HPDE6-E6E7 (cell line): ENCODE results near the gene EEF2.
A peak's percentile ranks its signal among the peaks of the same experiment; 100 is the strongest.

ENCODE experiments used
- DNase-seq: peaks from one replicate; pipeline ENCODE4 v3.0.0; 2011; ENCODE audit warnings: missing footprints; ENCODE audit errors: extremely low spot score

Gene EEF2

DNA sequence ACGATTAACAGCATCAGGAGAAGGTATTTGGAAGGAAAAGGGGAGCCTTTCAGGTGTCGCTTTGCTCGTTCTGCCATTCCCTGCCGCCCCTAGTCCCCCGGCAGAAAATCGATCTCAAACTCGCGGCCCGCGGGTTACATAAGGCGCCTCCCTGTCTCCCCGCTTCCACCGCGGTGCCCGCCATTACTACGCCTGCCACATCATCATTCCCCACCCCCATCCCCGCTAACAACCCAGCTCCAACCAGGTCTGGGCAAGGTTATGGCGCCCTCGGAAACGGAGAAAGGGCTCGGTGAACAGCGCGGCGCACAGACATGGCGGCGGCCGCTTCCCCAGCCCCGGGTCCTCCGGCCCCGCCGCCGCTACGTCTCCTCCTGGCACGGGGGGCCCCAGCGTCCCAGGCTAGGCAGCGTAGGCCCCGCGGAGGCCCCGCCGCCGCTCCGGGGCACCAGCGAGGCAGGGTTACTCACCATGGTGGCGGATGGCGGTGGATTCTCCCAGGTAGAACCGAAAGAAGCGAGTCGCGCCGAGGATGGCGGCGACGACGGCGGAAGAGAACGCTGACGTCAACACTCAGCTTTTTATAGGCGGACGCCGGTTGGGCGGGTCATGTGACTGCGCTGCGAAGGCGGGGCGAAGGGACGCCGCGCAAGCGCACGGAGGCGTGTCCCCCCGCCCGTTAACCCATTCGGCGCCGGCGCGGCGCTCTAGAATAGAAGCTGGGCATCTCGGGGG, at the start of gene EEF2:
TSS of gene EEF2 (minus strand) at position 556 of the 735 bp plus-strand sequence. CDS start at position 473, 83 bp downstream.
- DNase-seq = peak; percentile 85

DNA sequence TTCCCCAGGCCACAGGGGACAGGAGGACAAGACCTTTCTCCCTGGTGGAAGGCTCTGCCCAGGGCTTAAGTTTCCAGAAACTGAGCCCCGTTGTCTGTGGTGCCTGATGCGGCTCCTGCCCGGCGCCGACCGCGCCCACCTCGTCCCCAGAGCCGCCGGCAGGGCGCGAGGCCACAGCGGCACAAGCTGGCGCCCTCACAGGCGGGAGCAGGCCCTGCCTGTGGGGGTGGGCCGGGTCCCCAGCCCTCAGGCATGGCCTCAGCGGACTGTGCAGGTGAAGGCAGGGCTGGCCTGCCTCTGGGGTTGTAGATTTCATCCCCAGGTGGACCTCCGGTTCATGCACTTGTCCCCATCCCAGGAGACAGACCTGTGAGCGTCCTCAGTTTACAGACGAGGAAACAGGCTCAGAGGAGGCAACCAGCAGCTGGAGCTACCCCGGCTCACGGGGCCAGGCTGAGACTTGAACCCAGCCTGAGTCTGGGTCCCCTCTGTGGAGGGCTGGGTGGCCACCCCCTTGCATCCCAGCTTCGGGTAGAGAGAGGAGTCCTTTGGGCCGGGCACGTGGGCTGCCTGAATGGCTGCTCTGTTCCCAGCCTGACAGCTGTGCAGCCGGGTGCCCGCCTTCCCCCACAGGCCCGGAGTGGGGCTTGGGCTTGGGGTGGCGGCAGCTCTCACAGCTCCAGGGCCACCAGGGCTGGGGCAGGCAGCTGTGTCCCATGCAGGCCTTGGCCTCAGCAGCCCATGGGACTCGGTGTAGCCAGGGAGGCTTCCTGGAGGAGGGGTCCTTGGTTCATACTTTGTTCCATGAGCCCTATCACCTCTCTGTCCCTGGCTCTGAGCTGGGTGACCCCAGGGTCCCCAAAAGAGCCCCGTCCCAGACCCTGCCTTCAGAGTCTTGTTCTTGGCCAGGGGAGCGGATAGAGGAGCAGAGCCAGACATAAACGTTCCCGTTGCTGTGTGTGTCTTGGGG, 49.1 kb upstream of the EEF2 start:
- no peak for DNase-seq

DNA sequence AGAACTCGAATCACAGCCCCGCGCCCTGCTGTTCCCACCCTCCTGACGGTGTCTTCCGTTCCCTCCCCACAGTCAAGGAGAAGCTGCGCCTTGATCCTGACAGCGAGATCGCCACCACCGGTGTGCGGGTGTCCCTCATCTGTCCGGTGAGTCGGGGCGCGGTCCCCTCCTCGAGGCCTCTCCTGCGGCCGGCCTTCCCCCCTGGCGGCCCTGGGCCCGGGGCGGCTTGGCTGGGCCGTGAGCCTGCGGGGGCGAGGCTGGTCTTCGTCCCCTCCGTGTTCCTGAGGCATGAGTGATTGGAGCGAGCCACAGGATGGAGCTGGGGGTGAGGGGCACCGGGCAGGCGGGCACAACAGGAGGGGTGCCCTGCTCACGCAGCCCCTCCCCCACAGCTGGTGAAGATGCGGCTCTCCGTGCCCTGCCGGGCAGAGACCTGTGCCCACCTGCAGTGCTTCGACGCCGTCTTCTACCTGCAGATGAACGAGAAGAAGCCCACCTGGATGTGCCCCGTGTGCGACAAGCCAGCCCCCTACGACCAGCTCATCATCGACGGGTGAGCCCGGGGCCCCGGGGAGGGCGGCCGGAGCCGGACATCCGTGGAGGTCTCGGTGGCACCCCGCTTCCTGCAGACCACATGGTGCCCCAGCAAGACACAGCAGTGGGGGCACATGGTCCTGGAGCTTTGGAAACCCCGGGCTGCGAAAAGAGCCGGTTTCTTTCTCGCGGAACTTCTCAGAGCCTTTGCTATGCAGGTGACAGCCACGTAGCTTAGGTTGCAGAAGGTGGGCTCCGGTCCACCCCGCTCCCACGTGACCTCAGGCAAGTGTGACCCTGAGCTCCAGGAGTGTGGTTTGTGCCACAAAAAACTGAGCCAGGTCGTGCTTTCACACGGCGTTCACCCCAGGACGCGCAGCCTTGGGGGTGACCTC, 48.0 kb upstream of the EEF2 start:
- DNase-seq = no peak

DNA sequence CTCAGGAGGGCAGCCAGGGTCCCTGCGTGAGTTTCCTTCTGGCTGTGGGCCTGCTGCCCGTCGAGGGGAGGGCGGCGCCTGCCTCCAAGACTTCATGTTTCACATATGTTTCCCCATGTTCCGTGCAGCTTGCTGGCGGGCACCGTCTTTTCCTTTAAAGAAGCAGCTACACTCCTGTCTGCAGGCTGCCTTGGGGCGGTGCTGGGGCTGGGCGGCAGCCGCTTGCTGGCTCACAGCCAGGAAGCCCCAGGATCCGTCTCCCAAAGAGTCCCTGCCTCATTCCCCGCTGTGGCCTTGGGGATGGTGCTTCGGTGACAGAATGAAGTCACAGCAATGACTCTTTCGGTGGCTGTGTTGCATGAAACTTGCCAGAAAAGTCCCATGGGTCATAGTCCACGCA, 47.2 kb upstream of the EEF2 start:
- no peak for DNase-seq

DNA sequence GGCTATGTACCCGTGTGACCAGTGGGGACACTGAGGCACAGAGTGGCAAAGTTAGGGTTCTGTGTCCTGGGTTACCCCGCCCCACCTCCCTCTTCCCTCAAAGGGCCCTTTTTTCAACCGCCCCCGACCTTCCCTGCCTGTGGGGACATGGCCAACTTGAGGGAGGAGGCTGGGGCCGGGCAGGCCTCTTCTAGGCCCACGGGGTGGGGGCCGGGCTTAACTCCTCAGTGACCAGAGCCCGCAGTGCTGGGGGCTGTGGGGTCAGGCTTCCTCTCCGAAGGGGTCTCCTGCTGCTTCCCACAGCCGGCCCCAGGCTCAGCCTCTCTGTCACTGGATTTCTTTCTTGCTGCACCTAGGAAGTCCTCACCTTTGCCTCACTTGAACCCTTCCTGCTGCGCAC, 46.2 kb upstream of the EEF2 start:
- DNase-seq = no peak

DNA sequence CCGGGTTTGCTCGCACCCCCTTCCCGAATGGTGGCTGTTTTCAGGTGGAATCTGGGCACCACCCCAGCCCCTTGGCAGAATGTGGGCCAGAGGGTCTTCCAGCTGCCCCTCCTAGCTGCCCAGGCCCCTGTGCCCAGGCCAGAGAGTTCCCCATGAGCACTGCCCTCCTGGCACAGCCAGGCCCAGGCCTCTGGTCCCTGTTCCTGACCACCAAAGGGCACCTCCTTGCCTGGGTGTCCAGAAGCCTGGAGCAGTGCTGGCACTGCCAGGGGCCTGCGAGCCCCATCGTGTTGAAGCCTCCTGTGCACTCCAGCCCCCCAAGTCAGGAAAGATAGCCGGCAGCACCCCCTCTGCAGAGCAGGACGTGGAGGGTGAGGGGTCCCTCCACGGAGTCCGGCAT, 45.7 kb upstream of the EEF2 start:
- DNase-seq = no peak

DNA sequence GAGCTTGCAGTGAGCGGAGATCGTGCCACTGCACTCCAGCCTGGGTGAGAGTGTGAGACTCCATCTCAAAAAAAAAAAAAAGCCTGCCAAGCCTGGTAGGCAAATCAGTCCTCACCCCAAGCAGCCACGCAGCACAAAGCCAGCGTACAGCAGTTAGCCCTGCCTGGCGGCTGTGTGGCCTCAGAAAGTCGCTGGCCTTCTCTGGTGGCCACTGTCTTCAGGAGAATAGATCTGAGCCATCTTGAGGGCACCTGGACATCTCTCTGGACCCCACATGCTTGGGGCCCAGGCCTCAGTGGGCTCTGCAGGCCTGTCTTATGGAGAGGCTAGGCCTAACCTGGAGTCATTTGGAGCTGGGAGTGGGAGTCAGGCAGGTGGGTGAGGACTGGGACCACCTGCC, 45.3 kb upstream of the EEF2 start:
- no peak for DNase-seq

DNA sequence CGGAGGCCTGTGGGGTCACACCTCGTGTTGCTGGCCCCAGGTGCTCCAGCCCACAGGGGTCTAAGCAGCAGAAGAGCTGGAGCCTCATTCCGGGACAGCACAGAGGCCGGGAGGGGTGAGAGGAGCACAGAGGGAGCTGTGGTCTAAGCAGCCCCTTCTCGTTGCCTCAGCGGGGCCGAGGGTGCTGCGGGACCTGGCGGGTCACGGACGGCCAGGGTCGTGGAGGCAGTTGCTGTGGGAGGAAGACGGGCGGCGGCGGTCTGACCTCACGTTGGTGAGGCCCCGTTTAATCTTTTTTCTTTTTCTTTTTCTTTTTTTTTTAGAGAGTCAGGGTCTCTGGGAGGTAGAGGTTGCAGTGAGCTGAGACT, 44.0 kb upstream of the EEF2 start:
- no peak for DNase-seq

DNA sequence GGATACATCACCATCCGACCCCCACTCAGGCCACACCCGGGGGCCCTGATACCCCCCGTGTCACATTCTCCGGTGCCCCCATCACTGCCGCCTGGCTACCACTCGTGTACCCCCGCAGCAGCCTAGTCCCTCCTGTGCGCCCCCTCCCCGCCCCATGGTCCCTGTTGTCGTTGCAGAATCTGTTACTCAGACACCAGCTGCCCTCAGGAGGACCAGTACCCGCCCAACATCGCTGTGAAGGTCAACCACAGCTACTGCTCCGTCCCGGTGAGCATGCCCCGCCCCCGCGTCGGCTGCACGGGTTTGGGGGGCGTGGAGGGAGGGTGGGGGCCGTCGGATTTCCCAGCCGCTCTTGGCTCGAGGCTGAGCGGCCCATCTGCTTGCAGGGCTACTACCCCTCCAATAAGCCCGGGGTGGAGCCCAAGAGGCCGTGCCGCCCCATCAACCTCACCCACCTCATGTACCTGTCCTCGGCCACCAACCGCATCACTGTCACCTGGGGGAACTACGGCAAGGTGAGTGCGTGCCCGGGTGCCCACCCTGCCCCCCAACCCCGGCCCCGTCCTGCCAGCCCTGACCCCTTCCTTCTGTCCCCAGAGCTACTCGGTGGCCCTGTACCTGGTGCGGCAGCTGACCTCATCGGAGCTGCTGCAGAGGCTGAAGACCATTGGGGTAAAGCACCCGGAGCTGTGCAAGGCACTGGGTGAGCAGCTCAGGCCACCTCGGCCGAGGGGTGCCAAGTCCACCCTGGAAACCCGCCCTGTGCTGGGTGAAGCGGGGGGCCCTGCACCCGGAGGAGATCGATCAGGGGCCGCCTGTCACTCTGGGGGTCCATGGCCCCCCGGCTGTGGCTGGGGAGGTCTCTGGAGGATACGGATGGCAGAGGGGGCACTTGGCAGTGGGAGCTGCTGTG, 43.3 kb upstream of the EEF2 start:
- no peak for DNase-seq

DNA sequence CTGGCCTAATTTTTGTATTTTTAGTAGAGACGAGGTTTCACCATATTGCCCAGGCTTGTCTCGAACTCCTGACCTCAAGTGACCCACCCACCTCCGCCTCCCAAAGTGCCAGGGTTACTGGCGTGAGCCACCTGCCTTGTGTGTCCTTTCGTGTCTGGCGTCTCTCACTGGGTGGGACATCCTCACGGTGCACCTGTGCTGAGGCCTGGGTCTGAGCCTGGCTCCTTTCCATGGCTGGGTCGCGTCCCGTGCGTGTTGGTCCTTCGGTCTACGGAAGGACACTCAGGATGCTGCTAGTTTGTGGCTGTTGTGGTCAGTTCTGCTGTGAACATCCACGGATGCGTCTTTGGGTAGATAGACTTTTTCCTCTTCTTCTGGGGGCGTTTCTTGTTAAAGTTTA, 41.9 kb upstream of the EEF2 start:
- DNase-seq = no peak

DNA sequence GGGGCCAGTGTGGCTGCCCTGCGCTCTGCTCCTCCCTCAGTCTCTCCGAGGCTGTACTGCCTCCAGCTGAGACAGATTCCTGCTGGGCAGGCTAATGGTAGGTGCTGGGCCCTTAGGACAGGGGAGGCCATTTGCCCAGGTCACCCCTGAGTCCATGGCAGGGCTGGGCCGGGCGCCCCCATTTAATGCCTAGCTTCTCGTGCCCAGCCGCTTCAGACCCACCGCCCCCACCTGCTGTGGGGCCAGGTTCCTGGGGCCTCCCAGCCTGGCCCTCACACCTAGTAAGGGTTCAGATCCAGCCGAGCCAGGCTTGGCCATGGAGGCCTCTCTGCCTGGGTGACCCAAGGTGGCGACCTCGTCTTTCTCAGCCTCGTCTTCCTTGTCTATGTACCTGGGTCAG, 40.1 kb upstream of the EEF2 start:
- DNase-seq = no peak

DNA sequence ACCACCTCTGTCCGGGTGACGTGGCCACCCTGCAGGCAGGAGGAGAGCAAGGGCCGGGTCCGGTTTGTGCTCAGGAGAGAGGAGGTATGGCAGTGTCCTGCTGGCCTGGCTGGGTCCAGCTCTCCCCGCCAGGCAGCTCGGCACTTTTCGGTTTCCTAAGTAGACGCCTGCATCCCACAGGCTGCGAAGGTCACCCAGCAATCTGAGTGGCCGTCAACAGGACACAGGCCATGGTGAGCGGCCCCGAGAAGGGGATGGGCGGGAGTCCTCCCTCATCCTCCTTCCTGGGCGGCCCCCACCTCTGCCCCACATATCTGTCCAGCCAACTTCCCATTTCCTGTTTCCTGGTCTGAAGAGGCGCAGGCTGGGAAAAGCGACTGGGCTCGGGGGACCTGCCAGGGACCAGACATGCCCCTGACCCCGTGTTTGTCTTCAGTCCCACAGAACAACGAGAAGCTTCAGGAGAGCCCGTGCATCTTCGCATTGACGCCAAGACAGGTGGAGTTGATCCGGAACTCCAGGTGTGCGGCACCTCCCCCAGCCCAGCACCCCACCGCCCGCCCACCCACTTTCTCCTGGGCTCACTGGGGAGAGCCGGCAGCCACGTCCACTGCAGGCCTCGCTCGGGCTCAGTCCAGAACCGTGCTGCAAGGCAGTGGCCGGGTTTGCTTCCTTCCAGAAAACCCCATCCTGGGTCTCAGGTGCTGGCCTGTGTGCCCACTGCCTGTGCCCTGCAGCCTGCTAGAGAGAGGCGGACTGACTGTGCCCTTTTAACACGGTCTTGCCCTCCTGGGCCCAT, 38.5 kb upstream of the EEF2 start:
- DNase-seq = no peak

DNA sequence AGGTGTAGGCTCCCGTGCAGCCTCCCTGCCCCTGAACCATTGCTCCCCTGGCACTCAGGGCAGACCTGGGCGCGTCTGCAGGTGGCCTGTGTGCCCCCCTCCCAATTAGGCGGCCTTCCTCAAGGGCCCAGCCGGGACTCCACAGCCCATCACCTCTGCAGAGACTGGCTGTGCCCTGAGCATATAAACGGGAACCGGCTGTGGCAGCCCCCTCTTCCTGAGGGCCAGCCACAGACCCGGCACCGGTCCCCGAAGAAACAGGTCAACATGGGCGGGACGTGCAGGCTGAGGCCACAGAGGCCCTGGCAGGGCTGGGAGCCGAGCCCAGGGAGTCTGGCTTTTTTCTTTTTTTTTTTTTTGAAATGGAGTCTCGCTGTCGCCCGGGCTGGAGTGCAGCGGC, 34.3 kb upstream of the EEF2 start:
- no peak for DNase-seq

DNA sequence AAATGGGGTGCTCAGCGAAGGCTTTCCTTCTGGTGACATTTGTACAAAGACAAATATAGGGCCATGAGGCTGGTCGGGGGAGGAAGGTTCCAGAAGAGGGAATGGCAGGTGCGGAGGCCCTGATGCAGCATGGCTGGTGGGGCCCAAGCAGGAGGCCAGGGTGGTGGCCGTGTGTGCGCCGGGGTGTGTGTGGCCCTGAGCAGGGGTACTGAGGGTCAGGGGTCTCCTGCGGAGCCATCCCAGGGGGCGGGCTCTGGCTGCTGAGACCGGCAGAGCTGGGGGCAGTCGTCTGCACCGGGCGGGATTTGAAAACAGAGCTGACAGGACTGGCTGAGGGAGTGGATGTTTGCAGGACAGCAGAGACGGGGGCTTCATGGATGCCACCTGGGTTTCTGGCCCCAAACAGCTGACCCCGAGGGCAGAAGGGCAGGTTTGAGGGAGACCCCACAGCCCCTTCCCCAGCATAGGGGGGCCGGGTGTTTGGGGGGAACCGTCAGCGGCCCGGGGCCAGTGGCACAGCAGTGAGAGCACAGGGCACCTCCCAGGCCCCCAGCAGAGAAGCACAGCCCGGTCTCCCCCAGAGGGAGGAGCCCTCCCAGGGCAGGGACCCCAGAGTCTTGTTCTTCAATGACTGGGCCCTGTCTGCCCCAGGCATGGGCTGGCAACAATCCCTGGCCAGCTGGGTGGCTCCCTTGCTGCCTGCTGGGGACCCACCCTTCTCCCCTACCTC, 33.7 kb upstream of the EEF2 start:
- no peak for DNase-seq

DNA sequence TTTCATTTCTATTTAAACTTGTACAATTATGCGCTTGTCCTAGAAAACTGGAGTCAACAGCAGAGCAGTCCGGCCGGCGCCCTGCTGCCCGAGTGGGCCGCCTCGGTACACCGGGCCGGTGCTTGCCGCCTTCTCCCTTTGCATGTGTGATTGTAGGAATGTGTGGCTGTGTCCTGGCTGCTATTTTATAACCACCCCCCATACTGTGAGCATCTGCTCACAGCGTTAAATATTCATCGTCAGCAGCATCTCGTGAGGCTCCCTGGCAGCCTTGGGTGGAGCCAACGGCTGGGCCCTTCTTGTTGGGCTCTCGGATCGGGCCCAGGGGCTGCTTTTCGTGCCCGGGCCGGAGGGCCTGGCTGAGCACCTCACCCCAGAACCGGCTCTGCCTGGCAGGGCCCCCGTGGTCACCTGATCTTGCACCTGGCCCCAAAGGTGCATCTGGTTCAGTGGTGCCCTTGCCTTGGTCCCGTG, 32.9 kb upstream of the EEF2 start:
- DNase-seq = no peak

DNA sequence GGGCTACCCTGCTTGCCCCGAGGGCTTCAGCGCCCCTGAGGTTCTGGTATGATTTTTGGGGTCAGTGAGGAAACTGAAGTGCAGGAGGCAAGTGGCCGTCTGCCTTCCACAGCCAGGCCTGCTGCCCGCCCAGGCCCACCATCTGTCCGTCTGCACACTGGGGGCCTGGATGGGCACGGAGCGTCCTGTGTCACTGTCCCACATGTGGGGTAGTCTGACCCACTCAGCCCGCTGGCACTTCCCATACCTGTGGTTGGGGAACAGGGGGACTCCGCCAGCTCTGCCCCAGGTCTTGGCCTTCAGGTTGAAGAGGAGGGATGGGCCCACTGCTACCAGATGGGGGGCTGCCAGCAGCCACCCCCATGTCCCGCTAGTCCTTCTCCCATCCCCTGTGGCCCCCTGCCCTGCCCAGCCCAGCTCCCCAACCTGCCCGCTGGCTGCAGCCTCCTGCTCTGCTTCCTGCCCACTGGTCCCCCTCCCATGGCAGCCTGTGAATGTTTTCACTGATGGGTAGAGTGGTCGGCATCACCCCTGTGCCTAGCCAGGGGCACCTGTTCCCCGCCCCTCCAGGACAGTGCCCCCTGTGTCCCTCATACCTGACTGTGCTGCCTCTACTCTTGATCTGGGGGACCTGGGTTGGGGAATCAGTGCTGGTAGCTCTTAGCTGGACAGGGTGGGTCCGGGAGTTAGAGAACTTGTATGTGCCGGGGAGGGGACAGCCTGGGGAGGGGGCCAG, 31.8 kb upstream of the EEF2 start:
- DNase-seq = no peak

DNA sequence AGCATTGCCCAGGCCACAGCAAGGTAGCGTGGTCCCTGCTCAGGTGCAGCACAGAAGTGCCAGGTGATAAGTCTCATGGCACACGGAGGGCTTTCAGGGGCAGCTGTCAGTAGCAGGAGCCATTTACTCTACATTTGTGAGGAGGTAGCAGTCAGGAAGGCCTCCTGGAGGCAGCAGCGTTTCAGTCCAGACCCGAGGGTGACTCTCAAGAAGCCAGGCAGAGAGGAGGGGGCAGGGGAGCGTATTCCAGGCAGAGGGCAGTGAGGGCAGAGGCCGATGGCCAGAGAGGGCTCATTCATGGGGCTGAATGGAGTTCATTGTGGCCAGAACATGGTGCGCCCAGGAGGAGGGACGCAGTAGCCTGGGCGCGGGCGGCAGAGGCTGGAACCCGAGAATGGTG, 31.2 kb upstream of the EEF2 start:
- no peak for DNase-seq

DNA sequence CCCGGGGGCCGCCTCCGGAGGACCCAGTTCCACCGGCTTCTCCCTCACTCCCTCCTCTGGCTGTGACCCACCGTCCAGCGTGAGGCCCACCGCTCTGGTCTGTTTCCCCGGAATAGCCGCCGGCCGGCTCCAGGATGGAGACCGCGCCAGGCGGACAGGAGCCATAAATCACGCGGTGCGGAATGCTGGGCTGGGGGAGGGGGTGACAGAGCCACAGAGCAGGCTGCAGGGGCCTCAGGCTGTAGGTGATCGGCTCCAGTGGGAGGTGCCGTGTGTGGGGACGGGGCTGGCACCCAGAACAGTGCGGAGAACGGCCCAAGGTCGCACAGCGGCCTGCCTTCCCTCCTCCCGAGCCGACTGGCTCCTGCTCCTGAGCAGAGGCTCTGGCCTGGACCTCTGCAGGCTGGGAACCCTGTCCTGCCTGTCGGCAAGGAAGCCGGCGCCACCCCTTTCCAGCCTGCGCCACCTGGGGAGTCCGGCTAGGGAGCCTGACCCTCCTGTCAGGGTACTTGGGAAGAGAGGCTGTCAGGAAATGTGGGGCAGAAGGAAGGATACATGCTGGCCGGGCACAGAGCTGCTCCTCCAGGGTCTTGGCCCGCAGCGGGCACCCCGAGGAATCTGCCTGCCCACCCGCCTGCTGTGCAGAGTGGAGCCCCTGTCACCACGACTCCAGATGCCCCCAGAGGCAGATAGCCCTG, 30.6 kb upstream of the EEF2 start:
- DNase-seq = no peak
